Gastrocnemius medialis (tissue), 4 donors: ENCODE data around the gene TMEM266.

Experiments
- POLR2A ChIP-seq, 2 donors: fragments of 450-650 bp; IDR thresholded peaks; one replicate each; pipeline ENCODE4 v1.6.1; 2017; ENCODE audit warnings: antibody characterized with exemption in 2 of 2, mild to moderate bottlenecking in 2 of 2, moderate library complexity in 2 of 2
- TF ChIP-seq, protein P1 (sequence below), 5 experiments: fragments of 450-650 bp in 3 of 5; fragments of 200-600 bp in 2 of 5; sonication (generic) in 2 of 5; IDR thresholded peaks in 4 of 5; conservative IDR thresholded peaks in 1 of 5; 1 replicate in 4 of 5; 2 replicates in 1 of 5; pipeline ENCODE4 v1.5.1; 2016 to 2019; ENCODE audit warnings: antibody characterized with exemption in 5 of 5, mild to moderate bottlenecking in 3 of 5, moderate library complexity in 3 of 5

- TF ChIP-seq, protein P1, sequence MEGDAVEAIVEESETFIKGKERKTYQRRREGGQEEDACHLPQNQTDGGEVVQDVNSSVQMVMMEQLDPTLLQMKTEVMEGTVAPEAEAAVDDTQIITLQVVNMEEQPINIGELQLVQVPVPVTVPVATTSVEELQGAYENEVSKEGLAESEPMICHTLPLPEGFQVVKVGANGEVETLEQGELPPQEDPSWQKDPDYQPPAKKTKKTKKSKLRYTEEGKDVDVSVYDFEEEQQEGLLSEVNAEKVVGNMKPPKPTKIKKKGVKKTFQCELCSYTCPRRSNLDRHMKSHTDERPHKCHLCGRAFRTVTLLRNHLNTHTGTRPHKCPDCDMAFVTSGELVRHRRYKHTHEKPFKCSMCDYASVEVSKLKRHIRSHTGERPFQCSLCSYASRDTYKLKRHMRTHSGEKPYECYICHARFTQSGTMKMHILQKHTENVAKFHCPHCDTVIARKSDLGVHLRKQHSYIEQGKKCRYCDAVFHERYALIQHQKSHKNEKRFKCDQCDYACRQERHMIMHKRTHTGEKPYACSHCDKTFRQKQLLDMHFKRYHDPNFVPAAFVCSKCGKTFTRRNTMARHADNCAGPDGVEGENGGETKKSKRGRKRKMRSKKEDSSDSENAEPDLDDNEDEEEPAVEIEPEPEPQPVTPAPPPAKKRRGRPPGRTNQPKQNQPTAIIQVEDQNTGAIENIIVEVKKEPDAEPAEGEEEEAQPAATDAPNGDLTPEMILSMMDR (IDR thresholded peaks at IDR 0.05 in 4 of 5, conservative IDR thresholded peaks at IDR 0.05 in 1 of 5), result no peak
- no peak for TF ChIP-seq POLR2A (IDR thresholded peaks at IDR 0.05)
These were observed 6.0 kb downstream of the TMEM266 start for GRCh38 chr15:76065793-76066192.
